ENCODE results near the gene PCSK1N.

PCSK1N gene

GRCh38 chrX:48786341-48786800 lies 49.0 kb downstream of the PCSK1N start, which contains the start of gene GATA1:
GATA1 (plus strand) TSS chrX:48786590; CDS start chrX:48791110, 4,520 bp downstream.
- ChIA-PET POLR2A (no interaction called here), CTCF (no interaction called here)
- TF ChIP-seq BHLHE40 (IDR thresholded peaks at IDR 0.05; ENCODE audit: borderline replicate concordance) (no peak), ARNT (IDR thresholded peaks at IDR 0.05) (no peak), SUZ12 (IDR thresholded peaks at IDR 0.05) (no peak), L3MBTL2 (conservative IDR thresholded peaks at IDR 0.05) (no peak)
- DNase-seq (ENCODE audit: extremely low spot score), result no peak

GRCh38 chrX:48785540-48786214 lies 49.7 kb downstream of the PCSK1N start:
- ChIA-PET POLR2A (no interaction called here), CTCF (no interaction called here)
- DNase-seq (ENCODE audit: extremely low spot score), result no peak
- no peak for TF ChIP-seq SP1 (IDR thresholded peaks at IDR 0.05)
- TF ChIP-seq NFRKB (IDR thresholded peaks at IDR 0.05), result no peak
- no peak for TF ChIP-seq ZNF384 (IDR thresholded peaks at IDR 0.05)
- TF ChIP-seq L3MBTL2 (conservative IDR thresholded peaks at IDR 0.05), result no peak
- no peak for TF ChIP-seq PKNOX1 (IDR thresholded peaks at IDR 0.05)
- no peak for TF ChIP-seq HDGF (IDR thresholded peaks at IDR 0.05; ENCODE audit: borderline replicate concordance)
- no peak for TF ChIP-seq FOXK2 (IDR thresholded peaks at IDR 0.05)
- TF ChIP-seq SUZ12 (IDR thresholded peaks at IDR 0.05), result no peak
- no peak for TF ChIP-seq CTBP1 (IDR thresholded peaks at IDR 0.05; ENCODE audit: borderline replicate concordance)
- no peak for TF ChIP-seq ARNT (IDR thresholded peaks at IDR 0.05)

- CTCF ChIA-PET, result no interaction called here
- TF ChIP-seq HDGF (IDR thresholded peaks at IDR 0.05; ENCODE audit: borderline replicate concordance) (no peak), FOXA1 (IDR thresholded peaks at IDR 0.05) (no peak), PKNOX1 (IDR thresholded peaks at IDR 0.05) (no peak)
- DNase-seq (ENCODE audit: extremely low spot score), result no peak
- POLR2A ChIA-PET, result no interaction called here
Observed at GRCh38 chrX:48785186-48785539, 50.2 kb downstream of the PCSK1N start.

GRCh38 chrX:48784726-48785125 lies 50.7 kb downstream of the PCSK1N start:
- ChIA-PET POLR2A (no interaction called here), CTCF (no interaction called here)
- TF ChIP-seq FOXM1 (IDR thresholded peaks at IDR 0.05; ENCODE audit: borderline replicate concordance) (no peak), SUZ12 (IDR thresholded peaks at IDR 0.05) (no peak), SP1 (IDR thresholded peaks at IDR 0.05) (no peak), ZNF384 (IDR thresholded peaks at IDR 0.05) (no peak), FOXK2 (IDR thresholded peaks at IDR 0.05) (no peak), ELF4 (IDR thresholded peaks at IDR 0.05) (no peak), L3MBTL2 (conservative IDR thresholded peaks at IDR 0.05) (no peak), CTBP1 (IDR thresholded peaks at IDR 0.05; ENCODE audit: borderline replicate concordance) (no peak), TARDBP (IDR thresholded peaks at IDR 0.05) (no peak)
- no peak for DNase-seq (ENCODE audit: extremely low spot score)

GRCh38 chrX:48782795-48783194 lies 52.6 kb downstream of the PCSK1N start:
- POLR2A ChIA-PET, result no interaction called here
- CTCF ChIA-PET, result no interaction called here

GRCh38 chrX:48782216-48782615 lies 53.2 kb downstream of the PCSK1N start:
- TF ChIP-seq ARNT (IDR thresholded peaks at IDR 0.05), result no peak
- TF ChIP-seq PKNOX1 (IDR thresholded peaks at IDR 0.05), result no peak
- no peak for TF ChIP-seq L3MBTL2 (conservative IDR thresholded peaks at IDR 0.05)
- TF ChIP-seq SP1 (IDR thresholded peaks at IDR 0.05), result no peak
- TF ChIP-seq ELF4 (IDR thresholded peaks at IDR 0.05), result no peak
- no peak for TF ChIP-seq BHLHE40 (IDR thresholded peaks at IDR 0.05; ENCODE audit: borderline replicate concordance)
- TF ChIP-seq FOXA1 (IDR thresholded peaks at IDR 0.05), result no peak
- no peak for TF ChIP-seq FOXK2 (IDR thresholded peaks at IDR 0.05)
- TF ChIP-seq TARDBP (IDR thresholded peaks at IDR 0.05), result no peak
- TF ChIP-seq CTBP1 (IDR thresholded peaks at IDR 0.05; ENCODE audit: borderline replicate concordance), result no peak
- no peak for TF ChIP-seq ZNF384 (IDR thresholded peaks at IDR 0.05)
- TF ChIP-seq HDGF (IDR thresholded peaks at IDR 0.05; ENCODE audit: borderline replicate concordance), result no peak
- ChIA-PET POLR2A (no interaction called here), CTCF (no interaction called here)
- DNase-seq (ENCODE audit: extremely low spot score), result no peak

More at GRCh38 chrX:48782795-48783194, 52.6 kb downstream of the PCSK1N start:
- no peak for TF ChIP-seq ZNF384 (IDR thresholded peaks at IDR 0.05)
- no peak for TF ChIP-seq HDGF (IDR thresholded peaks at IDR 0.05; ENCODE audit: borderline replicate concordance)
- no peak for TF ChIP-seq ELF4 (IDR thresholded peaks at IDR 0.05)
- TF ChIP-seq SUZ12 (IDR thresholded peaks at IDR 0.05), result no peak
- no peak for TF ChIP-seq SP1 (IDR thresholded peaks at IDR 0.05)
- TF ChIP-seq FOXK2 (IDR thresholded peaks at IDR 0.05), result no peak
- DNase-seq (ENCODE audit: extremely low spot score), result no peak

GRCh38 chrX:48781705-48782104 lies 53.7 kb downstream of the PCSK1N start:
- no peak for DNase-seq (ENCODE audit: extremely low spot score)
- TF ChIP-seq L3MBTL2 (conservative IDR thresholded peaks at IDR 0.05), result no peak
- no peak for TF ChIP-seq SUZ12 (IDR thresholded peaks at IDR 0.05)
- no peak for TF ChIP-seq ELF4 (IDR thresholded peaks at IDR 0.05)
- TF ChIP-seq BHLHE40 (IDR thresholded peaks at IDR 0.05; ENCODE audit: borderline replicate concordance), result no peak
- no peak for TF ChIP-seq SP1 (IDR thresholded peaks at IDR 0.05)
- no peak for TF ChIP-seq LEF1 (IDR thresholded peaks at IDR 0.05; ENCODE audit: borderline replicate concordance)
- ChIA-PET CTCF (no interaction called here), POLR2A (no interaction called here)

All from HEK293T (cell line).